A549 (cell line): ENCODE results near the gene PDZD2. TPM values are rescaled to one million over a fixed set of nuclear protein-coding genes. Genes with fewer than 3 reads are reported as not detected.

Experiments used
- ATAC-seq, 2 experiments: fragments of 200-7000 bp in 1 of 2; fragments of >200 bp in 1 of 2; cut with Nextera tagmentation in 1 of 2; cut with Tn5 transposase in 1 of 2; 3 replicates each; pipeline versions ENCODE4 v1.8.0 to v1.9.1; 2018 to 2020; ENCODE audit warnings: mild to moderate bottlenecking in 1 of 2, moderate library complexity in 1 of 2
- CTCF ChIA-PET: fragments of 300-600 bp; sonication (Branson Sonifier 250); formaldehyde crosslinking; extraction: SDS; loops from one replicate; lab custom pipeline; 2021; ENCODE audit warnings: antibody characterized with exemption, inconsistent platforms; lab: Yijun Ruan, JAX
- POLR2A ChIA-PET: fragments of 350-600 bp; formaldehyde crosslinking; extraction: SDS; loops from one replicate; lab custom pipeline; 2021; ENCODE audit warnings: antibody characterized with exemption, inconsistent platforms; lab: Yijun Ruan, JAX
- DNase-seq, 2 experiments: peaks; one replicate each; pipeline versions ENCODE4 v3.0.0 to v3.0.0-alpha.2; 2011 to 2016; ENCODE audit warnings: low read depth in 1 of 2, low spot score in 1 of 2
- FAIRE-seq: peaks from 2 replicates; lab custom pipeline; 2011; peaks lifted over from hg19 to GRCh38; lab: Jason Lieb, UNC
- H3K27ac ChIP-seq, 2 experiments: fragments of >200 bp; sonication (Bioruptor Twin); formaldehyde crosslinking; 3 replicates each; pipeline ENCODE4 v1.5.1; 2016 to 2017
- H3K4me1 ChIP-seq: fragments of >200 bp; sonication (Bioruptor Twin); formaldehyde crosslinking; 3 replicates; pipeline ENCODE4 v1.6.1; 2016
- H3K4me2 ChIP-seq: fragments of >200 bp; sonication (Bioruptor Twin); formaldehyde crosslinking; 3 replicates; pipeline ENCODE4 v1.6.1; 2016
- H3K4me3 ChIP-seq: fragments of >200 bp; sonication (Bioruptor Twin); formaldehyde crosslinking; 3 replicates; pipeline ENCODE4 v1.5.1; 2016
- H3K9me3 ChIP-seq: fragments of >200 bp; sonication (Bioruptor Twin); formaldehyde crosslinking; 3 replicates; pipeline ENCODE4 v1.6.1; 2016
- CEBPB ChIP-seq, 2 experiments: fragments of >200 bp in 1 of 2; sonication (Bioruptor Twin) in 1 of 2; formaldehyde crosslinking in 1 of 2; IDR thresholded peaks; 2 replicates each; pipeline ENCODE4 v1.6.1; 2012 to 2016
- CHD4 ChIP-seq: fragments of 200-600 bp; sonication (generic); IDR thresholded peaks from 2 replicates; pipeline ENCODE4 v1.6.1; 2016; ENCODE audit warnings: antibody characterized with exemption, mild to moderate bottlenecking, borderline replicate concordance
- EP300 ChIP-seq, 2 experiments: fragments of >200 bp; sonication (Bioruptor Twin); formaldehyde crosslinking; IDR thresholded peaks; 2 replicates in 1 of 2; 3 replicates in 1 of 2; pipeline ENCODE4 v1.6.1; 2016 to 2017
- FOSB ChIP-seq: fragments of 250-450 bp; sonication (Bioruptor Pico); IDR thresholded peaks from 2 replicates; pipeline ENCODE4 v1.5.0; 2020; ENCODE audit warnings: mild to moderate bottlenecking, moderate library complexity
- FOXS1 ChIP-seq: fragments of 250-450 bp; sonication (Bioruptor Pico); IDR thresholded peaks from 2 replicates; pipeline ENCODE4 v1.5.0; 2020; ENCODE audit warnings: mild to moderate bottlenecking, moderate library complexity
- HDAC2 ChIP-seq: fragments of 200-600 bp; sonication (generic); IDR thresholded peaks from 2 replicates; pipeline ENCODE4 v1.6.1; 2016
- JUNB ChIP-seq: fragments of >200 bp; sonication (Bioruptor Twin); formaldehyde crosslinking; IDR thresholded peaks from 2 replicates; pipeline ENCODE4 v1.6.1; 2016
- NFE2L2 ChIP-seq: fragments of 150-350 bp; conservative IDR thresholded peaks from 2 replicates; pipeline ENCODE4 v1.6.1; 2014; ENCODE audit warnings: low read length
- NR3C1 ChIP-seq: fragments of >200 bp; sonication (Bioruptor Twin); formaldehyde crosslinking; IDR thresholded peaks from 3 replicates; pipeline ENCODE4 v1.6.1; 2017
- PHF8 ChIP-seq: fragments of 200-600 bp; sonication (generic); IDR thresholded peaks from 2 replicates; pipeline ENCODE4 v1.6.1; 2016; ENCODE audit warnings: low read depth, mild to moderate bottlenecking, antibody characterized with exemption, moderate library complexity, borderline replicate concordance
- RARB ChIP-seq: fragments of 250-450 bp; sonication (Bioruptor Pico); IDR thresholded peaks from 2 replicates; pipeline ENCODE4 v1.8.0; 2021; ENCODE audit warnings: mild to moderate bottlenecking, moderate library complexity
- RFX5 ChIP-seq: fragments of 450-650 bp; IDR thresholded peaks from 2 replicates; pipeline ENCODE4 v1.7.1; 2014; ENCODE audit warnings: antibody characterized with exemption, mild to moderate bottlenecking, moderate library complexity
- SREBF2 ChIP-seq: fragments of 450-650 bp; IDR thresholded peaks from 2 replicates; pipeline ENCODE4 v1.6.1; 2014; ENCODE audit warnings: mild to moderate bottlenecking, moderate library complexity
- TFCP2L1 ChIP-seq: fragments of 250-450 bp; sonication (Bioruptor Pico); IDR thresholded peaks from 2 replicates; pipeline ENCODE4 v1.5.0; 2021; ENCODE audit warnings: mild to moderate bottlenecking
- TP53 ChIP-seq: fragments of 250-450 bp; sonication (Bioruptor Pico); IDR thresholded peaks from 2 replicates; pipeline ENCODE4 v1.5.0; 2021; ENCODE audit warnings: mild to moderate bottlenecking, moderate library complexity
- ZFP36 ChIP-seq: fragments of 450-650 bp; IDR thresholded peaks from 2 replicates; pipeline ENCODE4 v1.6.1; 2014; ENCODE audit warnings: borderline replicate concordance; ENCODE audit not compliant: partially characterized antibody
- ZNF302 ChIP-seq: fragments of 250-450 bp; sonication (Bioruptor Pico); IDR thresholded peaks from 2 replicates; pipeline ENCODE4 v1.9.0; 2021; ENCODE audit warnings: inconsistent platforms, mild to moderate bottlenecking, moderate library complexity
- ZSCAN20 ChIP-seq: fragments of 250-450 bp; sonication (Bioruptor Pico); IDR thresholded peaks from 2 replicates; pipeline ENCODE4 v1.8.0; 2022; ENCODE audit warnings: mild to moderate bottlenecking, moderate library complexity
- WGBS: methylation state at CpG from one replicate; pipeline ENCODE4 v1.1.6; 2017; ENCODE audit errors: missing lambda C conversion rate; 5-methylcytosine and 5-hydroxymethylcytosine counted together
- polyA plus RNA-seq, 4 experiments: library from polyadenylated mRNA; depleted of rRNA in 3 of 4; stranded (reverse); fragments of >200 nt; fragmentation: RNase III in 1 of 4; extraction: RNeasy Plus Mini Kit Qiagen cat#74134 plus additional on column Dnase treatment in 1 of 4; gene quantifications; 2 replicates in 3 of 4; 3 replicates in 1 of 4; pipeline ENCODE4 v1.2.3, GENCODE V29; 2011 to 2017
- TF ChIP-seq, protein P1 (sequence below): fragments of 250-450 bp; sonication (Bioruptor Pico); IDR thresholded peaks from 2 replicates; pipeline ENCODE4 v1.5.0; 2020; ENCODE audit warnings: low read depth, mild to moderate bottlenecking, moderate library complexity
- TF ChIP-seq, protein P2 (sequence below): fragments of 450-650 bp; IDR thresholded peaks from 2 replicates; pipeline ENCODE4 v1.6.1; 2014; ENCODE audit warnings: antibody characterized with exemption
- TF ChIP-seq, protein P3 (sequence below): IDR thresholded peaks from 2 replicates; pipeline ENCODE4 v1.6.1; 2012
- TF ChIP-seq, protein P4 (sequence below): fragments of 250-450 bp; sonication (Bioruptor Pico); IDR thresholded peaks from 2 replicates; pipeline ENCODE4 v1.5.0; 2021; ENCODE audit warnings: mild to moderate bottlenecking, moderate library complexity, borderline replicate concordance
- TF ChIP-seq, protein P5 (sequence below): fragments of >200 bp; sonication (Bioruptor Twin); formaldehyde crosslinking; IDR thresholded peaks from 3 replicates; pipeline ENCODE4 v1.6.1; 2016
- TF ChIP-seq, protein P6 (sequence below): fragments of 150-350 bp; IDR thresholded peaks from 2 replicates; pipeline ENCODE4 v1.6.1; 2014; ENCODE audit warnings: low read depth, mild to moderate bottlenecking, low read length
- TF ChIP-seq, protein P7 (sequence below): fragments of >200 bp; sonication (Bioruptor Twin); formaldehyde crosslinking; IDR thresholded peaks from 2 replicates; pipeline ENCODE4 v1.6.1; 2016
- TF ChIP-seq, protein P8 (sequence below): IDR thresholded peaks from 2 replicates; pipeline ENCODE4 v1.6.1; 2012; ENCODE audit warnings: low read depth, borderline replicate concordance

PDZD2 gene
- polyA plus RNA-seq, 2 of the 4 experiments (the other 2 are of a cell fraction): 0.06 to 0.09 TPM

DNA sequence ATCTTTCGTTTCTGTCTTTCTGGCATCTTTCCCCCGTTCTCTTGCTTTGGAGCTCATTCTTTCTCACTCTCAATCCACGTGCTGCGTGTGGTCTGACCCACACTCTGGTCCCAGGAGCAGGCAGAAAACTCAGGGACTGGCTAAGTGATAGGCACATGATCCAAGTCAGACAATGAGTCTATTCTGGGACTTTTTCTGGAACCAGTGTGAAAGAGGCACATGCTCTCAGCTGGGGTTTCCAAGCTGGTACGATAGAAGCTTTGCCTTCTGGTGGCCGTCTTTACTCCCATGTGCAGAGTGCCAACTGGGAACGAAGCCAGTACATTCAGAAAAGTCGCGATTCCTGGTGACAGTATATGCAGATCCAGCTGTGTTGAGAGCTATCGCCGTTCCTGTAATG, 94.4 kb downstream of the PDZD2 start:
- no peaks in the 10 kb centered on the region for H3K4me1 ChIP-seq
- POLR2A ChIA-PET: no interaction called here
- FAIRE-seq: no peak
- no peaks in the 10 kb centered on the region for H3K9me3 ChIP-seq
- TF ChIP-seq, protein P1, sequence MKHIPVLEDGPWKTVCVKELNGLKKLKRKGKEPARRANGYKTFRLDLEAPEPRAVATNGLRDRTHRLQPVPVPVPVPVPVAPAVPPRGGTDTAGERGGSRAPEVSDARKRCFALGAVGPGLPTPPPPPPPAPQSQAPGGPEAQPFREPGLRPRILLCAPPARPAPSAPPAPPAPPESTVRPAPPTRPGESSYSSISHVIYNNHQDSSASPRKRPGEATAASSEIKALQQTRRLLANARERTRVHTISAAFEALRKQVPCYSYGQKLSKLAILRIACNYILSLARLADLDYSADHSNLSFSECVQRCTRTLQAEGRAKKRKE (CRISPR knock-in tag): no peak
- TF ChIP-seq, protein P2, sequence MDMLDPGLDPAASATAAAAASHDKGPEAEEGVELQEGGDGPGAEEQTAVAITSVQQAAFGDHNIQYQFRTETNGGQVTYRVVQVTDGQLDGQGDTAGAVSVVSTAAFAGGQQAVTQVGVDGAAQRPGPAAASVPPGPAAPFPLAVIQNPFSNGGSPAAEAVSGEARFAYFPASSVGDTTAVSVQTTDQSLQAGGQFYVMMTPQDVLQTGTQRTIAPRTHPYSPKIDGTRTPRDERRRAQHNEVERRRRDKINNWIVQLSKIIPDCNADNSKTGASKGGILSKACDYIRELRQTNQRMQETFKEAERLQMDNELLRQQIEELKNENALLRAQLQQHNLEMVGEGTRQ: no peak
- TF ChIP-seq CEBPB (IDR thresholded peaks at IDR 0.05): no peak
- TF ChIP-seq, protein P3, sequence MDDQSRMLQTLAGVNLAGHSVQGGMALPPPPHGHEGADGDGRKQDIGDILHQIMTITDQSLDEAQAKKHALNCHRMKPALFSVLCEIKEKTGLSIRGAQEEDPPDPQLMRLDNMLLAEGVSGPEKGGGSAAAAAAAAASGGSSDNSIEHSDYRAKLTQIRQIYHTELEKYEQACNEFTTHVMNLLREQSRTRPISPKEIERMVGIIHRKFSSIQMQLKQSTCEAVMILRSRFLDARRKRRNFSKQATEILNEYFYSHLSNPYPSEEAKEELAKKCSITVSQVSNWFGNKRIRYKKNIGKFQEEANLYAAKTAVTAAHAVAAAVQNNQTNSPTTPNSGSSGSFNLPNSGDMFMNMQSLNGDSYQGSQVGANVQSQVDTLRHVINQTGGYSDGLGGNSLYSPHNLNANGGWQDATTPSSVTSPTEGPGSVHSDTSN: no peak
- TF ChIP-seq, protein P4, sequence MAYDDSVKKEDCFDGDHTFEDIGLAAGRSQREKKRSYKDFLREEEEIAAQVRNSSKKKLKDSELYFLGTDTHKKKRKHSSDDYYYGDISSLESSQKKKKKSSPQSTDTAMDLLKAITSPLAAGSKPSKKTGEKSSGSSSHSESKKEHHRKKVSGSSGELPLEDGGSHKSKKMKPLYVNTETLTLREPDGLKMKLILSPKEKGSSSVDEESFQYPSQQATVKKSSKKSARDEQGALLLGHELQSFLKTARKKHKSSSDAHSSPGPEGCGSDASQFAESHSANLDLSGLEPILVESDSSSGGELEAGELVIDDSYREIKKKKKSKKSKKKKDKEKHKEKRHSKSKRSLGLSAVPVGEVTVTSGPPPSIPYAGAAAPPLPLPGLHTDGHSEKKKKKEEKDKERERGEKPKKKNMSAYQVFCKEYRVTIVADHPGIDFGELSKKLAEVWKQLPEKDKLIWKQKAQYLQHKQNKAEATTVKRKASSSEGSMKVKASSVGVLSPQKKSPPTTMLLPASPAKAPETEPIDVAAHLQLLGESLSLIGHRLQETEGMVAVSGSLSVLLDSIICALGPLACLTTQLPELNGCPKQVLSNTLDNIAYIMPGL (CRISPR knock-in tag): no peak
- no peak for TF ChIP-seq TP53
- no peak for TF ChIP-seq HDAC2
- TF ChIP-seq, protein P5, sequence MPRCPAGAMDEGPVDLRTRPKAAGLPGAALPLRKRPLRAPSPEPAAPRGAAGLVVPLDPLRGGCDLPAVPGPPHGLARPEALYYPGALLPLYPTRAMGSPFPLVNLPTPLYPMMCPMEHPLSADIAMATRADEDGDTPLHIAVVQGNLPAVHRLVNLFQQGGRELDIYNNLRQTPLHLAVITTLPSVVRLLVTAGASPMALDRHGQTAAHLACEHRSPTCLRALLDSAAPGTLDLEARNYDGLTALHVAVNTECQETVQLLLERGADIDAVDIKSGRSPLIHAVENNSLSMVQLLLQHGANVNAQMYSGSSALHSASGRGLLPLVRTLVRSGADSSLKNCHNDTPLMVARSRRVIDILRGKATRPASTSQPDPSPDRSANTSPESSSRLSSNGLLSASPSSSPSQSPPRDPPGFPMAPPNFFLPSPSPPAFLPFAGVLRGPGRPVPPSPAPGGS: no peak
- TF ChIP-seq, protein P6, sequence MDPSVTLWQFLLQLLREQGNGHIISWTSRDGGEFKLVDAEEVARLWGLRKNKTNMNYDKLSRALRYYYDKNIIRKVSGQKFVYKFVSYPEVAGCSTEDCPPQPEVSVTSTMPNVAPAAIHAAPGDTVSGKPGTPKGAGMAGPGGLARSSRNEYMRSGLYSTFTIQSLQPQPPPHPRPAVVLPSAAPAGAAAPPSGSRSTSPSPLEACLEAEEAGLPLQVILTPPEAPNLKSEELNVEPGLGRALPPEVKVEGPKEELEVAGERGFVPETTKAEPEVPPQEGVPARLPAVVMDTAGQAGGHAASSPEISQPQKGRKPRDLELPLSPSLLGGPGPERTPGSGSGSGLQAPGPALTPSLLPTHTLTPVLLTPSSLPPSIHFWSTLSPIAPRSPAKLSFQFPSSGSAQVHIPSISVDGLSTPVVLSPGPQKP: no peak
- TF ChIP-seq, protein P7, sequence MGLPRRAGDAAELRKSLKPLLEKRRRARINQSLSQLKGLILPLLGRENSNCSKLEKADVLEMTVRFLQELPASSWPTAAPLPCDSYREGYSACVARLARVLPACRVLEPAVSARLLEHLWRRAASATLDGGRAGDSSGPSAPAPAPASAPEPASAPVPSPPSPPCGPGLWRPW: no peak
- TF ChIP-seq JUNB: no peak
- TF ChIP-seq NFE2L2: no peak
- no peak for TF ChIP-seq EP300 (IDR thresholded peaks at IDR 0.05)
- TF ChIP-seq SREBF2: no peak
- TF ChIP-seq TFCP2L1: no peak
- no peak for TF ChIP-seq CHD4
- TF ChIP-seq, all 56 proteins: peak for 0
- ATAC-seq (no peak), DNase-seq (no peak)
- Histone ChIP-seq H3K27ac (no peak overlapping the region), H3K4me2 (no peak overlapping the region), H3K4me3 (no peak overlapping the region)
- CTCF ChIA-PET: interaction anchor here (0.6 kb wide), 1 partner anchor 177 kb away, joined by 5 read pairs; no protein-coding TSS in a partner anchor
- 48% methylated on average over 11 of the region's 11 CpGs for WGBS

DNA sequence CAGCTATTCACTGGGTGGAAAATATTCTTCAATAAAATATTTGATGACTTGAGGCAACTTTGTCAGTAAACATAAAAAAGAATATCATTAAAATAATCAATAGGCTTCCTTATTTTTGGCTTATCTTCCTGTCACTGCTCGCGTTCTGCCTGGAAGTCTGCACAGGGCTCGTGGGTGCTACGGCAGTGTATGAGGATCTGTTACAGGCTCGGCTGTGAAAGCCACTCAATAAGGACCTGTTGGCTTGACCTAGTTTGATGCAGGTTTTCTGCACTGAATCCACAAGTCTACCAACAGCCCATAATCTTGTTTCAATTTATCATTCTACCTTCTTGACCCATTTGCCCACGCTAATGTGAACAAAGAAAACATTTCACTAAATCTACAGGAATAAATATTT, 97.2 kb downstream of the PDZD2 start:
- H3K4me3 ChIP-seq: no peak overlapping the region
- no peak for ATAC-seq
- 71% methylated on average over 6 of the region's 6 CpGs for WGBS
- no peak overlapping the region for H3K4me2 ChIP-seq
- H3K9me3 ChIP-seq: 0 out of 3 replicates have a peak, but pooled peaks cover 4% of the 10 kb centered on the region
- H3K27ac ChIP-seq: no peak overlapping the region
- ChIA-PET POLR2A (no interaction called here), CTCF (interaction anchor here (1.2 kb wide), 1 partner anchor 11 kb away, joined by 4 read pairs; no protein-coding TSS in a partner anchor)
- no peak for FAIRE-seq
- DNase-seq: no peak
- H3K4me1 ChIP-seq: no peaks in the 10 kb centered on the region
- TF ChIP-seq ZSCAN20 (CRISPR knock-in tag) (no peak), RFX5 (no peak), RARB (CRISPR knock-in tag) (no peak), ZFP36 (no peak), PHF8 (no peak), NR3C1 (no peak), FOXS1 (no peak), ZNF302 (CRISPR knock-in tag) (no peak), FOSB (no peak)
- TF ChIP-seq, protein P7: no peak
- TF ChIP-seq, protein P2: no peak
- TF ChIP-seq, protein P4 (CRISPR knock-in tag): no peak
- TF ChIP-seq, protein P8, sequence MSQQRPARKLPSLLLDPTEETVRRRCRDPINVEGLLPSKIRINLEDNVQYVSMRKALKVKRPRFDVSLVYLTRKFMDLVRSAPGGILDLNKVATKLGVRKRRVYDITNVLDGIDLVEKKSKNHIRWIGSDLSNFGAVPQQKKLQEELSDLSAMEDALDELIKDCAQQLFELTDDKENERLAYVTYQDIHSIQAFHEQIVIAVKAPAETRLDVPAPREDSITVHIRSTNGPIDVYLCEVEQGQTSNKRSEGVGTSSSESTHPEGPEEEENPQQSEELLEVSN: no peak
